Cardiac muscle cell (in vitro differentiated cells and primary cell): ENCODE results near the gene SRCAP. TPM values are rescaled to one million over a fixed set of nuclear protein-coding genes. Genes with fewer than 3 reads are reported as not detected.
"Not testable (repeated sequence)": the region's sequence is repeated elsewhere in the genome, so short reads cannot be mapped to it uniquely, and the experiment has no call there.

Experiments used
- DNase-seq, 2 donors: peaks; one replicate each; pipeline versions ENCODE4 v3.0.0 to v3.0.0-alpha.2; 2010 to 2017; ENCODE audit warnings: low read depth in 1 of 2, low spot score in 1 of 2
- H3K27ac ChIP-seq: fragments of 200-600 bp; sonication (generic); 2 replicates; pipeline ENCODE4 v1.5.1; 2016
- H3K27me3 ChIP-seq: fragments of 200-600 bp; sonication (generic); 2 replicates; pipeline ENCODE4 v1.6.0; 2016; ENCODE audit warnings: control low read depth
- H3K36me3 ChIP-seq: fragments of 200-600 bp; sonication (generic); 2 replicates; pipeline ENCODE4 v1.5.1; 2016; ENCODE audit warnings: control low read depth
- H3K4me1 ChIP-seq: fragments of 200-600 bp; sonication (generic); 2 replicates; pipeline ENCODE4 v1.8.1; 2017; ENCODE audit warnings: low read depth, mild to moderate bottlenecking, mixed run types
- H3K4me3 ChIP-seq: fragments of 200-600 bp; sonication (generic); 2 replicates; pipeline ENCODE4 v1.5.1; 2016; ENCODE audit warnings: mild to moderate bottlenecking
- H3K9me3 ChIP-seq: fragments of 200-600 bp; sonication (generic); 2 replicates; pipeline ENCODE4 v1.5.1; 2017; ENCODE audit warnings: low read depth, mild to moderate bottlenecking, control low read depth
- polyA plus RNA-seq: library from polyadenylated mRNA; unstranded; fragments of >200 nt; fragmentation: Nextera tagmentation; extraction: Ambion mirVana; gene quantifications from 2 replicates; pipeline ENCODE4 v1.2.1, GENCODE V29; 2016
- total RNA-seq: library from RNA; depleted of rRNA; stranded (reverse); fragments of >200 nt; gene quantifications from 2 replicates; pipeline ENCODE4 v1.2.3, GENCODE V29; 2016
- TF ChIP-seq, protein P1 (sequence below): IDR thresholded peaks from 2 replicates; pipeline ENCODE4 v1.5.1; 2012; ENCODE audit warnings: low read depth, mild to moderate bottlenecking, low read length

The SRCAP gene
- total and polyA plus RNA-seq, 2 experiments from 2014 or later, result 20.9 to 42.9 TPM

DNA sequence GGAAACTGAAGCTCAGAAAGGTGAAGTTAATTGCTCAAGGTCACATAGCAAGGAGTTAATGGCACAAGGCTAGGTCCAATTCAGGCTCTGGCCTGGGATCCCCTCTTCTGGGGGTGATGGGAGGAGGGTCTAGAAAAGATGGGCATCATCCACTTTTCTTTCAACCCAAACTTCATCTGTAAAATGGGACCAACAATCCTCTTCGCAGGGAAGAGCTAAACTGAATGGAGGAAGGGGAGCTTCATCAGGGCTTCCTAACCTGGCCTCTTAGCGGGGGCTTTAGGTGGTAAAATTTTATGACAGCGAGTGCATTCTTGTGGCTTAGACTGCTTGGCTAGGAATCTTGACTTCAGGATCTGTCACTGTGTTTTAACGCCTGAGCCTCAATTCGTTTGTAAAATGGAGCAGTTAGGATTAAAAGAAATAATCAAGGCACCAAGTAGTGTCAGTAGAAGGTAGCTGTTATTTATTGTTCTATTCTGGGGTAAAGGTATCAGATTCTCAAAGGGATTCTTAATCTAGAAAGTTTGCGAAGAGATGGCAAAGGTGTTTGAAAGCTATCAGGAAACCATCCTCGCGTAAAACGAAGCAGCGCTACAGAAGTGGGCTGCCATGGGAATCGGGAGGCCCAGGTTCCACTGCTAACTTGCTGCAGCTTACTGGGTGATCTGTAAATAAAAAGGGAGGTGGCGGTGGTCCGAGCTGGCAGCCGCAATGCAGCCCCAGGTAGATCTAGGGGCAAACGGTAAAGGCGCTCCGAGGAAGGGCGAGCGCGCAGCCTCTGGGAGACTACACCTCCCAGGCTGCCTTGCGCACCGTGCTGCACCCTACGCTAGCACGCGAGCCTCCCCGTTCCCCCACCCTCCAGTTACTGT, 1.5 kb upstream of the SRCAP start:
- TF ChIP-seq, protein P1, sequence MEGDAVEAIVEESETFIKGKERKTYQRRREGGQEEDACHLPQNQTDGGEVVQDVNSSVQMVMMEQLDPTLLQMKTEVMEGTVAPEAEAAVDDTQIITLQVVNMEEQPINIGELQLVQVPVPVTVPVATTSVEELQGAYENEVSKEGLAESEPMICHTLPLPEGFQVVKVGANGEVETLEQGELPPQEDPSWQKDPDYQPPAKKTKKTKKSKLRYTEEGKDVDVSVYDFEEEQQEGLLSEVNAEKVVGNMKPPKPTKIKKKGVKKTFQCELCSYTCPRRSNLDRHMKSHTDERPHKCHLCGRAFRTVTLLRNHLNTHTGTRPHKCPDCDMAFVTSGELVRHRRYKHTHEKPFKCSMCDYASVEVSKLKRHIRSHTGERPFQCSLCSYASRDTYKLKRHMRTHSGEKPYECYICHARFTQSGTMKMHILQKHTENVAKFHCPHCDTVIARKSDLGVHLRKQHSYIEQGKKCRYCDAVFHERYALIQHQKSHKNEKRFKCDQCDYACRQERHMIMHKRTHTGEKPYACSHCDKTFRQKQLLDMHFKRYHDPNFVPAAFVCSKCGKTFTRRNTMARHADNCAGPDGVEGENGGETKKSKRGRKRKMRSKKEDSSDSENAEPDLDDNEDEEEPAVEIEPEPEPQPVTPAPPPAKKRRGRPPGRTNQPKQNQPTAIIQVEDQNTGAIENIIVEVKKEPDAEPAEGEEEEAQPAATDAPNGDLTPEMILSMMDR, result no peak
- Histone ChIP-seq H3K27me3 (no peaks in the 10 kb centered on the region), H3K36me3 (peaks cover 13% of the 10 kb centered on the region), H3K9me3 (no peaks in the 10 kb centered on the region), H3K27ac (peak overlapping the region; percentile 100), H3K4me1 (peaks cover 9% of the 10 kb centered on the region), H3K4me3 (peak overlapping the region; percentile 70)
- peak in 1 of 2 donors; percentile 97 for DNase-seq

DNA sequence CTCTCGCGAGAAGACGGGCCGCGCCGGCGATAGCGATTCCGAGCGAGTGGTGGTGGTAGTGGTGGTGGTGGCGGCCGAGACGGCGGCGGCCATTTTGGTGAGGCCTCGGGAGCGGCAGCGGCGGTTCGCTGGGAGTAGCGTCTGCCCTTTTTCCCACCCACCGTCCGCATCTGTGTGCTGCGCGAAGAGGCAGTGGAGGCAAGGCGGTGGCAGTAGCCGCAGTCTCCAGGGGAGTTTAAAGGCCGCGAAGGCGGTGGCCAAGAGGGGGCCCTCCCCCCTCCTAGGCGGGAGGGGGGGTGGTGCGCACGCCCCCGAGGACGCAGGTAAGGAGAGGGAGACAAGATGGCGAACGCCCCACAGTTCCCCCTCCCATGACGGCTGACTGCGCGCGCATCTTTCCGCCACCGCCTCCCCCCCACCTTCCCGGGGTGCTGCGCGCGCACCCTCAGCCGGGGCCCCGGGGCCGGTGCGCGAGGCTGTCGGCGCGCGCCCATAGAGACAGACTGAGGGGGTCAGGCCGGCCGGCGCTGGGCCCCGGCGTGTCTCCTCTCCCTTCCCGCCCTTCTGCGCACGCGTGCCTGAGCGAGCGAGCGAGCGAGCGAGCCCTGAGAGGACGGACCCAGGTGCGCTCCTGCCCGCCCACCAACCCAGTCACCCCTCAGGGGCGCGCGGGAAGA, 694 bp upstream of the SRCAP start:
- Histone ChIP-seq H3K9me3 (no peaks in the 10 kb centered on the region), H3K27me3 (no peaks in the 10 kb centered on the region), H3K36me3 (peaks cover 19% of the 10 kb centered on the region), H3K27ac (peak overlapping the region; percentile 100), H3K4me3 (peak overlapping the region; percentile 70), H3K4me1 (peaks cover 9% of the 10 kb centered on the region)
- DNase-seq, result peak; percentile 94 to 98
- TF ChIP-seq, protein P1, result no peak

DNA sequence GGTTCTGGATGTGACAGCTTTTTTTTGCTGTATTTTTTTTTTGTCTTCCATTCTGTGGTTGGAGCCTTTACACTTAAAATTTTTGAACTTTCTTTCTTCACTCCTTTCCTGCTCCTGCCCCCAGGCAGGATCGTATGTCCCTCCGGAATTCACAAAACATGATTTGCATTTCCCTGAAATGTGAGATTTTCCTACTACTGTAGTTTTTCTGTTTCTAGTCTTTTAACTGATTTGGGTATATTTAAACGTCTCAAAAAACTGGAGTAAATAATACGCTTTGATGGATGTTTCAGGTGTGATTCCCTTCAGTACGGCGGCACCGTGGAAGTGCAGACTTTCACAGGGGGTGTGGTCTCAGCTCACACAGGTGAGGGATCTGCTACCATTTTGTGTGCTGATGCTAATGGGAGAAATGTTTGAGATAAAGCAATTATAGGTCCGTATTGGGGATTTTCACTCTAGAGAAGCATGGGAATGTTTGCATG, 686 bp downstream of the SRCAP start:
- TF ChIP-seq, protein P1, result no peak
- DNase-seq, result no peak
- Histone ChIP-seq H3K27me3 (no peaks in the 10 kb centered on the region), H3K9me3 (no peaks in the 10 kb centered on the region), H3K36me3 (peaks cover 32% of the 10 kb centered on the region), H3K27ac (peak overlapping the region; percentile 100), H3K4me1 (peaks cover 9% of the 10 kb centered on the region), H3K4me3 (peak overlapping the region; percentile 70)

DNA sequence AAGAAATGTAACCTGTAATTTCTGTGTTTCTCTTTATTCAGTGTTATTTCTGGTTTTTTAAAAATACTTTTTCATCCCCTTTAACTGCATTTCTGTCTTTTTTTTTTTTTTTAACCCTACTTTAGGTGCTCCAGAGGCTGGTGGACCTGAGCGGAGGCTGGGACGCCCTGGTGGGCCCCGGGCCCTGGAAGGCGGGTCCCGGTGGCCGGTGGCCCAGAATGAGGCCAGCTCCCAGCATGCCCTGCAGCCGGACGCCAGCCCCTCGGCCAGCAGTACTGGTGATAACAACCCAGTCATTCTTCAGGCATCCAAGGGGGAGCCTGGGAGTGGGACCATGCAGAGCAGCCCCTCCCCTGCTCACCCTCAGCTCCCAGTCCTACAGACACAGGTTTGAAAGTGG, 1.5 kb downstream of the SRCAP start:
- Histone ChIP-seq H3K9me3 (no peaks in the 10 kb centered on the region), H3K36me3 (peaks cover 39% of the 10 kb centered on the region), H3K4me3 (no peak overlapping the region), H3K4me1 (peaks cover 9% of the 10 kb centered on the region), H3K27ac (peak overlapping the region; percentile 35), H3K27me3 (no peaks in the 10 kb centered on the region)
- TF ChIP-seq, protein P1, result no peak
- peak; percentile 5 to 72 for DNase-seq

DNA sequence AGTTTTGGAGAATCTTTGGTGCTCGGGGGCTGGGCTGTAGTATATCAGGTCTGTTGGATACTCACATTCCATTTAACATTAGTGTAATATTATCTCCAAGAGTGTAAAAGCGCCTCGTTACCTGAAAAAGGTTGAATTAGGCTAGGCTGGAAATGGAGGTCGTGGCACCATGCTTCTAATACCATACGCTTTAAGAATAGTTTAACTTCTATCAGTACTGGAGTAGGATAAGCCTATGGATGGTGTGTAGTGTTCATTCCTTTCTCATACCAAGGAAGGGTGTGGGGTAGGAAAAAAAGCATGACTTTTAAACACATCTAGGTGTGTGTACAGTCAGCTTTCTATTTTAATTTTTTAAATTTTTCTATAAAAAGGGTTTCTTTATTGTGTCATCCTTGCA, 2.0 kb downstream of the SRCAP start:
- no peaks in the 10 kb centered on the region for H3K9me3 ChIP-seq
- DNase-seq, result no peak
- no peaks in the 10 kb centered on the region for H3K27me3 ChIP-seq
- peak overlapping the region; percentile 35 for H3K27ac ChIP-seq
- H3K4me3 ChIP-seq, result no peak overlapping the region
- H3K4me1 ChIP-seq, result peaks cover 9% of the 10 kb centered on the region
- H3K36me3 ChIP-seq, result peaks cover 41% of the 10 kb centered on the region
- TF ChIP-seq, protein P1, result no peak

DNA sequence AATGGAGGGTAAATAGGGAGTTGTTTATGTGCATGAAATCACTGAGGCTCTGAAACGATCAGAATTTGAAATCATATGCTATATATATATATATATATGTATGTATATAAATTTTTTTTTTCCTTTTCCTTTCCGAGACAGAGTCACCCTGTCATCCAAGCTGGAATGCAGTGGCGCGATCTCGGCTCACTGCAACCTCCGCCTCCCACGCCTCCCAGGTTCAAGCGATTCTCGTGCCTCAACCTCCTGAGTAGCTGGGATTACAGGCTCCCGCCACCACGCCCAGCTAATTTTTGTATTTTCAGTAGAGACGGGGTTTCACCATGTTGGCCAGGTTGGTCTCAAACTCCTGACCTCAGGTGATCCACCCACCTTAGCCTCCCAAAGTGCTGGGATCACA, 4.1 kb downstream of the SRCAP start:
- H3K4me1 ChIP-seq, H3K27me3 ChIP-seq, H3K4me3 ChIP-seq, H3K9me3 ChIP-seq, H3K27ac ChIP-seq, DNase-seq: not testable (repeated sequence)
- peaks cover 62% of the 10 kb centered on the region for H3K36me3 ChIP-seq
